ENCODE measurements around the gene FKBP2.

GRCh38 chr11:64201543-64201942, 39.4 kb upstream of the FKBP2 start:
- TF ChIP-seq EZH2 (IDR thresholded peaks at IDR 0.05; ENCODE audit: borderline replicate concordance, low read length) (no peak), CTCF (IDR thresholded peaks at IDR 0.05; ENCODE audit: low read length) (no peak)

All from OCI-LY1 (cell line).